Neural progenitor cell (in vitro differentiated cells): Measurements from ENCODE around the gene GNAQ.

Source experiments
- CTCF ChIP-seq: fragments of 200-600 bp; sonication (generic); IDR thresholded peaks from 2 replicates; pipeline ENCODE4 v1.5.1; 2017; ENCODE audit warnings: antibody characterized with exemption, mild to moderate bottlenecking
- EZH2 ChIP-seq: fragments of 200-600 bp; sonication (generic); IDR thresholded peaks from 2 replicates; pipeline ENCODE4 v1.6.1; 2017; ENCODE audit warnings: antibody characterized with exemption, mild to moderate bottlenecking, moderate library complexity
- EZH2phosphoT487 ChIP-seq: fragments of 200-600 bp; sonication (generic); IDR thresholded peaks from 2 replicates; pipeline ENCODE4 v1.6.1; 2017; ENCODE audit warnings: antibody characterized with exemption

GRCh38 chr9:77911928-77912327 lies 119.7 kb downstream of the GNAQ start:
- TF ChIP-seq CTCF (no peak), EZH2phosphoT487 (no peak), EZH2 (no peak)
